HEK293 (cell line): Measurements from ENCODE around the gene PLXNA2.

Source experiments
- CTCF ChIP-seq: fragments of 450-650 bp; formaldehyde crosslinking; IDR thresholded peaks from 2 replicates; pipeline ENCODE4 v1.5.1; 2016; ENCODE audit warnings: missing biosample characterization, missing genetic modification characterization
- SALL2 ChIP-seq: fragments of 450-650 bp; formaldehyde crosslinking; IDR thresholded peaks from 2 replicates; pipeline ENCODE4 v1.5.0; 2017; ENCODE audit warnings: missing biosample characterization, mild to moderate bottlenecking, missing genetic modification characterization, borderline replicate concordance
- ZBTB11 ChIP-seq: fragments of 450-650 bp; formaldehyde crosslinking; conservative IDR thresholded peaks from 2 replicates; pipeline ENCODE4 v1.5.1; 2016; ENCODE audit warnings: low read depth, missing biosample characterization, missing genetic modification characterization

GRCh38 chr1:208252836-208253576 lies 8.8 kb upstream of the PLXNA2 start:
- no peak for TF ChIP-seq CTCF (tag by site-specific recombination)
- no peak for TF ChIP-seq ZBTB11 (tag by site-specific recombination)
- no peak for TF ChIP-seq SALL2 (tag by site-specific recombination)
